Measurements from ENCODE around the gene IKBKG.
"Not testable (repeated sequence)": the region's sequence is repeated elsewhere in the genome, so short reads cannot be mapped to it uniquely, and the experiment has no call there.

The IKBKG gene

DNA sequence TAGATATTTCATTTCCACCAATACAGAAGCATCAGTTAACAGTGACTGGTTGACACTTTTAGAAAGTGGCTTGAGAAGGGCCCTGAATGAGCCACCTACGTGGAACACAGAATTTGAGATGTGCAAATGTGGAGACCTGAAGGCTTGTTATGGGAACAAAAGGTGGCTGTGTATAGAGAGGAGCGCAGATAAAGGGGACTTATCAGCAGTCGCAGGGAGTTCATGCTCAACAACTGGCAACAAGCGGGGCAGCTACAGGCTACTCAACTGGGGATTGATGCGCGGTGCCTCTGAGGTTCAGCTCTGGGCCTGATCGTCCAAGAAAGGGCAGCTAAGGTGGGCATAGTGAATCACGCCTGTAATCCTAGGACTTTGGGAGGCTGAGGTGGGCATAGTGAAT lies 28.0 kb upstream of the IKBKG start:
- in situ Hi-C loops (cut with HindIII; ENCODE audit: low pct_ligation_motif_present, low pct_unique_long_range_greater_than_20kb, low sequenced_read_pairs) = no loop called here
- no peak for DNase-seq

DNA sequence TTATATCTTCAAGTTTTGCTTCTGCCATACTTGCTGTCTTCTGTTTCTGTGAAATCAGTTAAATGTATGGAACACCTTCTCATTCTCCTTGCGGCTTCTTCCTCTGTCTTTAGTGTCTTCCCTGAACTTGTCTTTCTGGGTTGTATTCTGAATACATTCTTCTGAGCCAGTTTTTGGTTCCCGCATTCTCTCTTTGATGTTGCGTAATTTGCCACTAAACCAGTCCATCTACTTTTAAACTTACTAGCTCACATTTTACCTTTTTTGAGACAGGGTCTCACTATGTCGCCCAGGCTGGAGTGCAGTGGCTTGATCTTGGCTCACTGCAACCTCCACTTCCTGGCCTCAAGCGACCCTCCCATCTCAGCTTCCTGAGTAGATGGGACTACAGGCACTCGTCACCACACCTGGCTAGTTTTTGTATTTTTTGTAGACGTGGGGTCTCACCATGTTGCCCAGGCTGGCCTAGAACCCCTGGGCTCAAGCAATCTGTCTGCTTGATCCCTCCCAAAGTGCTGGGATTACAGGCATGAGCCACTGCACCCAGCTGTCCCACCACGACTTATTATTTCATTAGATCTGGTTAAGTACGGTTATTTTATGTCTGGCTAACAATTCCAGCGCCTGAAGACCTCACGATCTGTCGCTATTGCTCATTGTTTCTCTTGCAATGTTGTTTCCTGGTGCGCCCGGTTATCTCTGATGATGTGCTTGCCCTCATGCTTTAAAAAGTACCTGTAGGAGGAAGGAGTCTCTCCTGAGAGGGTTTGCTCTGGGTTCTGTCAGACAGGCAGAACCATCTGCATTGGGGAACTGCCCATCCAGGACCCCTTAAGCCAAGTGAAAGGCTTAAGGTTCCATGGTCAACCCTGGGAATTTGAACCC lies 21.6 kb upstream of the IKBKG start:
- in situ Hi-C loops (cut with HindIII; ENCODE audit: low pct_ligation_motif_present, low pct_unique_long_range_greater_than_20kb, low sequenced_read_pairs) = no loop called here
- no peak for DNase-seq

- peak; percentile 66 for DNase-seq
- in situ Hi-C loops (cut with HindIII; ENCODE audit: low pct_ligation_motif_present, low pct_unique_long_range_greater_than_20kb, low sequenced_read_pairs) = no loop called here
Observed at GRCh38 chrX:154526901-154527675, 20.3 kb upstream of the IKBKG start.

GRCh38 chrX:154529206-154529612 lies 18.2 kb upstream of the IKBKG start:
- in situ Hi-C loops (cut with HindIII; ENCODE audit: low pct_ligation_motif_present, low pct_unique_long_range_greater_than_20kb, low sequenced_read_pairs) = no loop called here
- DNase-seq = peak; percentile 32

- in situ Hi-C loops (cut with HindIII; ENCODE audit: low pct_ligation_motif_present, low pct_unique_long_range_greater_than_20kb, low sequenced_read_pairs) = no loop called here
Observed at GRCh38 chrX:154530286-154530685, 17.1 kb upstream of the IKBKG start.

DNA sequence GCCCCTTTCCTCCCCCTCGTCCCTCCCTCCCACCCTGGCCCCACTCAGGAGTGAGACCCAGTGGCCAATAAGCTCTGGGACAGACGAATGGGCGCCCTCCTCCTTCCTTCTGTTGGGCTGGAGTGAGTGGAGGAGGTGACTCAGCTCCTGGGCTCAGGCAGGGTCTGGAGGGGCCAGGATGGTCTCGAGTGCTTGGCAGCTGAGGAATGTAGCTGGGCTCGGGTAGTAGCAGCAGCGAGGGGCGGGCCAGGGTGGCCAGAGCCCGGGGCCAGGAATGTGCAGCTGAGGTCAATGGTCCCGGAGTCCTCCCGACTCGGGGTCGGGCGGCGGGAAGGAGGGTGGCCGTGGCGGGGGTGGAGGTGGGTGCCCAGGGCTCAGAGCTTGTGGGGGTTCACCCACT lies 15.8 kb upstream of the IKBKG start:
- DNase-seq = peak; percentile 50
- in situ Hi-C loops (cut with HindIII; ENCODE audit: low pct_ligation_motif_present, low pct_unique_long_range_greater_than_20kb, low sequenced_read_pairs) = no loop called here

More at GRCh38 chrX:154530286-154530685, 17.1 kb upstream of the IKBKG start:
- no peak for DNase-seq

GRCh38 chrX:154532690-154533089 lies 14.7 kb upstream of the IKBKG start:
- no peak for DNase-seq

DNA sequence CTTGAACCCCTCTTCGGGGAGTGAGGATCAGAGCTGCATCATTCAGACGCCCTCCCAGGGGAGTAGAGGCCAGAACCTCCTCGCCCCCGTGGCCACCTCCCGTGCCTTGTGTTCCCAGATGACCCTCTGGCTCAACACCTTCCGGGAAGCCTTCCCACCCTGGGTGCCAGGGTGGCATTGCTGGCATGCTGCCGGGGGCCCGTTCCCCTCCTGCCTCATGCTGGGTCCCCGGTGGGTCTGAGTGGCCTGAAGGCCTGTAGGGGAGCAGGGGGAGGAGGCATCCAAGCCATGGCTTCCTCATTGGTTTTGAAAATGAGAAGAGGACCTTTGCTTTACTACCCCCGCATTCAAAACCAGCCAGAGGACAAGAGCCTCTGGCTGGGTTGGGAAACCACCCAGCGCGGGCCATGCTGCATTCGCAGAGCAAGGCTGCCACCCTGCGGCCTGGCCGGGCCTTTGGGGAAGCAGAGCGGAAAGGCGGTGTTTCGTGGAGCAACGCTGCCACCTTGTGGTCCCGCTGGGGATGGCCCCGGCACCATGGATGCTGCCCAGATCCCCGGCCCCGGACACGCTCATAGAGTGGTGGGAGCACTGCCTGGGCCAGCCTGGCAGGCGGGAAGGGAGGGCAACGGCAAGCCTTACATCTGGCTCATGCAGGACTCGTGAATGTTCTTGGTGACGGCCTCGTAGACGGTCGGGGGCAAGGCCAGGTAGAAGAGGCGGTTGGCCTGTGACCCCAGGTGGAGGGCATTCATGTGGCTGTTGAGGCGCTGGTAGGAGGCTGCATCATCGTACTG lies 12.7 kb upstream of the IKBKG start:
- in situ Hi-C loops (cut with HindIII; ENCODE audit: low pct_ligation_motif_present, low pct_unique_long_range_greater_than_20kb, low sequenced_read_pairs) = no loop called here
- DNase-seq = peak; percentile 71

More at GRCh38 chrX:154532690-154533089, 14.7 kb upstream of the IKBKG start:
- in situ Hi-C loops (cut with HindIII; ENCODE audit: low pct_ligation_motif_present, low pct_unique_long_range_greater_than_20kb, low sequenced_read_pairs) = no loop called here

- no peak for DNase-seq
- in situ Hi-C loops (cut with HindIII; ENCODE audit: low pct_ligation_motif_present, low pct_unique_long_range_greater_than_20kb, low sequenced_read_pairs) = no loop called here
Observed at GRCh38 chrX:154535892-154536291, 11.5 kb upstream of the IKBKG start.

DNA sequence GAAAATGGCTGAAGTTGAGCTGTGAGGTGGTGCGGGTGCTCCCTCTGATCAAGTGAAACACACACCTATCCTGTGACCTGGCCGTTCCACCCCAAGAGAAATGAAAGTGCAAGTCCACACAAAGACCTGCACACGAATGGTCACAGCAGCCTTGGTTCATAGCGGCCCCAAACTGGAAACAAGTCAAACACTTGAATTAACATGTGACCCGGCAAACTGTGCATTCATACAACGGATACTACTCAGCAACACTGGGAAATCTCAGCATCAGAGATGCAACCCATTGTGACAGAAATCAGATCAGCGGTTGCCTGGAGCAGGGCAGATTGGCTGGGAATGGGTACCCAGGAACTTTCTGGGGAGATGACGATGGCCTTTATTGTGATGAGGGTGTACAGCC lies 8.3 kb upstream of the IKBKG start:
- DNase-seq = no peak
- in situ Hi-C loops (cut with HindIII; ENCODE audit: low pct_ligation_motif_present, low pct_unique_long_range_greater_than_20kb, low sequenced_read_pairs) = no loop called here

DNA sequence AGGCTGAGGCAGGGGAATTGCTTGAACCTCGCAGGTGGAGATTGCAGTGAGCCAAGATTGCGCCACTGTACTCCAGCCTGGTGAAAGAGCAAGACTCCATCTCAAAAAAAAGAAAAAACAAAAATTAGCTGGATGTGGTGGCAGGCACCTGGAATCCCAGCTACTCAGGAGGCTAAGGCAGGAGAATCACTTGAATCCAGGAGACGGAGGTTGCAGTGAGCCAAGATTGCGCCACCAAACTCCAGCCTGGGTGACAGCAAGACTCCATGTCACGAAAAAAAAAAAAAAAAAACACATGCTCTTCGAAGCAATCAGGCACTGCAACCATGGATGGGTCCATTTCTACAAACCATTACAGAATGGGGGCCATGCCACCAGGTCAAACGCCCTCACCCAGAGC lies 7.1 kb upstream of the IKBKG start:
- DNase-seq; in situ Hi-C loops (cut with HindIII; ENCODE audit: low pct_ligation_motif_present, low pct_unique_long_range_greater_than_20kb, low sequenced_read_pairs): not testable (repeated sequence)

DNA sequence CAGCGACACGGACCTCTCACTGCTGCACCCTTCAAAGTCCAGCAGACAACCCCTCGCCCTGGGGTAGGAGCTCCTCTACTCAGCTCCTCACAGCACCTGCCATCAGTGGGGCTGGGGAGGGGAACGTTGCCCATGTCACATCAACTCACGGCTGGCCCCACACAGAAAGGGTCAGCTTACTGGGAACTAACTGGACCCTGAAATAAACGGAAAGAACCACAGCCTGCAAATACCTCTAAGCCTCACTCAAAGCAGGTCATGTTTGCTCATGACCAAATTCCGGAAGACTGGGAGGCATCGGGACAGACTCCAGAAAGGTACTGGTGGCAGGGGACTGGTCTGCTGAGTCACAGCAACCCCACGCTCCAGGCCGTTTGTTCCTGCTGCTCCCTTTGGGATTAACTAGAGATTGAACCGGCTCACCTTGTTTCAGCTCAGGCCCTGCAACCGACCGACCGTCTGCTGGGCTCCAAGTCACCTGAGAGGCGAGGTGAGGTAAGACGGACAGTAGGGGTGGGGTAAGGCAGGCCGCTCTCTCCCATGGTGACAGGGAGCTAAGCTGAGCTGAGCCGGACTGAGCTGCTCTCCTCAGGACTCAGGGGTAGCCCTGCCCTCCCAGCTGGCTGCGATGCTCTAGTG lies 6.4 kb upstream of the IKBKG start:
- in situ Hi-C loops (cut with HindIII; ENCODE audit: low pct_ligation_motif_present, low pct_unique_long_range_greater_than_20kb, low sequenced_read_pairs) = no loop called here

DNA sequence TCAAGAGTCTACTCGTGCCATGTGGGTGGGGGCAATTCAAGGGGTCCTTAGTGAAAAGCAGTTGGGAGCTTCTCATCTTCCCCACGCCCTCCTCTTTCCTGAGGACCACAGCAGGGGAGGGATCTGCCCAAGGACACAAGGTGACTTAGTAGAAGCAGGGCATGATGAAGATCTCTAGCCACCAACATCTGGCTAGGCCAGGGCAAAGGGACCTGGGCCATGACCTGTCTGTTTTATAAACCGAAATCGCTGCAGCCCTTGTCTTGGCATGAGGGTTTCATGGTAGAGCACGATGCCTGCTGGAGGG lies 5.9 kb upstream of the IKBKG start:
- in situ Hi-C loops (cut with HindIII; ENCODE audit: low pct_ligation_motif_present, low pct_unique_long_range_greater_than_20kb, low sequenced_read_pairs) = no loop called here
- DNase-seq = no peak

More for the DNA sequence above, 6.4 kb upstream of the IKBKG start:
- no peak for DNase-seq

DNA sequence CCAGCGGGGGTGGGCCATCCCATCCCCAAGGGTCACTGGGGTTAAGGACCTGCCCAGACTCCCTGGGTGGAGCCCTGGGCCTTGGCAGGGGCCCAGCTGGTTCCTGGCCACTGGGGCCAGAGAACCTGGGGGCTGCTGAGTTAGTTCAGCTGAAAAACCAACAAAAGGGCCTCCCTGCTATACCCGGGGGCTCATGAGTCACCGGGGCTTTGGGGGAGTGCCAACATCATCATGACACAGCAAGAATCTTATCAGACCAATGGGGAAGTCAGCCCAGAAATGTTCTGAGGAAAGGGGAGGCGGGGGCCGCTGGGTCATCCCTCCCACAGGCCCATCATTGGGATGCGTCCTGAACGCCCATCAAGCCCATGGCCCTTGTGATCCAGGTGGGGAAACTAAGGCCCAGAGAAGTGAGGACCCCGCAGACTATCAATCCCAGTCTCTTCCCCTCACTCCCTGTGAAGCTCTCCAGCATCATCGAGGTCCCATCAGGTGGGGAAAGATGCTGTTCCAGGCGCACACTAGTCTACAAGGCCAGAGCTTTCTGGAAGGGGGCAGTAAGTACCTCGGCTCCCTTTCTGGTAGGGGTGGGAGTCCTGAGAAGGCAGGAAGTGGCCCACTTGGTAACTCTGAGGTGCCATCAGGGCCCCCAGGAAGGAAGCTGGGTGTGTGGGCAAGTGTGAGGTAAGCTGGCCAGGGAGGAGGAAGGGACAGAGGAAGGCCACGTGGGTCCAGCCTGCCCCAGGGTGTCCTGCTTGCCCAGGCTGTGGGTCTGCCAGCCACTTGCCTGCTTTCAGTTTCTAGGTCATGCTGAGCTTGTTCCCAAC lies 5.3 kb upstream of the IKBKG start:
- in situ Hi-C loops (cut with HindIII; ENCODE audit: low pct_ligation_motif_present, low pct_unique_long_range_greater_than_20kb, low sequenced_read_pairs) = no loop called here
- peak; percentile 73 for DNase-seq

DNA sequence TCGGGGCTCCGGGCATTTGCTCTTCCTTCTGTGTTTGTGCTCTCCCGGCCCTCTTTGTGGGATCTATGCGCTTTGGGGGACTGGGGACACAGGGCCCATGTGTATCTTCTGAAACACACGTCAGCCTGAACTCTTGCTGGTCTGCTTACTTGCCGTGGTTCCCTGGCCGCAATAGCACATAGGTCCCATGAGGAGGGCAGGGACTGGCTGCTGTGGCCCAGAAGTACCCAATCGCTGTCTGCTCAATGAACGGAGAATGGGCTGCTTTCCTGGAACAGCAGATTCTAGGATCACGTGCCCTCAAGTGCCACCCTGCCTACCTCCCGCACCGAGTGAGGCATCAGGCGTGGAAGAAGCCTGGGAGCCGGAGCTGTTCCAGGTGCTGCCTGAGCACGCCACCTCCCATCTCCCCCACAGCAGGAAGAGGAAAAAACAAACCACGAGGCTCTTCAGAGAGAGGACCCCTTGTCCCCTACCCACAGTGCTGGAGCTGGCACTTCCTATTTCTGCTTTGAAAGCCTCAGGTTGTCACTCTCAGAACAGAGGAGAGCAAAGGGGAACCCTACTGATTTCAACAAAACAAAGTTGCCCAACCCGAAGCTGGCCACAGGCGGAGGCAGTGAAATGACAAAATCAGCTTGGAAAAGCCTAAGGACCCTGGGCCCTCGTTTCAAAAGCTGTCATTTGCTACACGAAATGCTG lies 4.5 kb upstream of the IKBKG start:
- DNase-seq = no peak
- in situ Hi-C loops (cut with HindIII; ENCODE audit: low pct_ligation_motif_present, low pct_unique_long_range_greater_than_20kb, low sequenced_read_pairs) = no loop called here

- no peak for DNase-seq
- in situ Hi-C loops (cut with HindIII; ENCODE audit: low pct_ligation_motif_present, low pct_unique_long_range_greater_than_20kb, low sequenced_read_pairs) = no loop called here
Observed at GRCh38 chrX:154545673-154546274, 1.6 kb upstream of the IKBKG start.
